ENCODE results near the gene SBNO1.

Gene SBNO1

DNA sequence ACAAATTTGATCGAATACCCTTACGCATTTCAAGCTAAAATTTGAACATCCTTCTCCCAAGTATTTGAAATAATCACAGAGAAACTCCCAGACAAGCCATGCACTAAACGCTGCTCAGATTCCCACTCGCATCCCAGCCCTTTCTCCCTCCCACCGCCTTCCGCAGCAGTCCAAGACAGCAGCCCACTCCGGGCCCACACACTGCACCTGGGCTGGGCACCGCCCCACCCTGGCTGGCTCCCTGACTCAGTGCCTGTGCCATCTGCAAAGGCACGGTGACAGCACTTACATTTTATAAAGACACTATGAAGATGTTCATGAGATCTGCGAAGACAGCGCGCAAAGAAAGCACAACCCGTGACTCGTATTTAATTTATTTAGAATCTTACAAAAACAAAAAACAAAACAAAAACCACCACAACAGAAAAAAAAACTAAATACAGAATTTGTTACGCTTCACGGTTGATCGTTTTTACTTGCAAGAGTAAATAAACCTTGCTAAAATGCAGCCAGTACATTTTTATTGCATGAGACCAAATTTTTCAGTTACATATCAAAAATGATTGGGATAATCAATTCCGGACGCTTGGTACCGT lies 75.8 kb downstream of the SBNO1 start:
- H3K27me3 ChIP-seq, result no peaks in the 10 kb centered on the region
- H3K4me1 ChIP-seq, result no peaks in the 10 kb centered on the region
- intact Hi-C loops (cut with DNase I; ENCODE audit: low total_unique reads), result no loop called here
- no peak for DNase-seq
- no peak overlapping the region for H3K27ac ChIP-seq
- no peak overlapping the region for H3K4me3 ChIP-seq
- H3K9me3 ChIP-seq, result no peaks in the 10 kb centered on the region
- TF ChIP-seq, protein P1, sequence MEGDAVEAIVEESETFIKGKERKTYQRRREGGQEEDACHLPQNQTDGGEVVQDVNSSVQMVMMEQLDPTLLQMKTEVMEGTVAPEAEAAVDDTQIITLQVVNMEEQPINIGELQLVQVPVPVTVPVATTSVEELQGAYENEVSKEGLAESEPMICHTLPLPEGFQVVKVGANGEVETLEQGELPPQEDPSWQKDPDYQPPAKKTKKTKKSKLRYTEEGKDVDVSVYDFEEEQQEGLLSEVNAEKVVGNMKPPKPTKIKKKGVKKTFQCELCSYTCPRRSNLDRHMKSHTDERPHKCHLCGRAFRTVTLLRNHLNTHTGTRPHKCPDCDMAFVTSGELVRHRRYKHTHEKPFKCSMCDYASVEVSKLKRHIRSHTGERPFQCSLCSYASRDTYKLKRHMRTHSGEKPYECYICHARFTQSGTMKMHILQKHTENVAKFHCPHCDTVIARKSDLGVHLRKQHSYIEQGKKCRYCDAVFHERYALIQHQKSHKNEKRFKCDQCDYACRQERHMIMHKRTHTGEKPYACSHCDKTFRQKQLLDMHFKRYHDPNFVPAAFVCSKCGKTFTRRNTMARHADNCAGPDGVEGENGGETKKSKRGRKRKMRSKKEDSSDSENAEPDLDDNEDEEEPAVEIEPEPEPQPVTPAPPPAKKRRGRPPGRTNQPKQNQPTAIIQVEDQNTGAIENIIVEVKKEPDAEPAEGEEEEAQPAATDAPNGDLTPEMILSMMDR (IDR thresholded peaks at IDR 0.05), result no peak
- H3K36me3 ChIP-seq, result peaks cover 3 to 31% (median 26%) of the 10 kb centered on the region in 3 donors

DNA sequence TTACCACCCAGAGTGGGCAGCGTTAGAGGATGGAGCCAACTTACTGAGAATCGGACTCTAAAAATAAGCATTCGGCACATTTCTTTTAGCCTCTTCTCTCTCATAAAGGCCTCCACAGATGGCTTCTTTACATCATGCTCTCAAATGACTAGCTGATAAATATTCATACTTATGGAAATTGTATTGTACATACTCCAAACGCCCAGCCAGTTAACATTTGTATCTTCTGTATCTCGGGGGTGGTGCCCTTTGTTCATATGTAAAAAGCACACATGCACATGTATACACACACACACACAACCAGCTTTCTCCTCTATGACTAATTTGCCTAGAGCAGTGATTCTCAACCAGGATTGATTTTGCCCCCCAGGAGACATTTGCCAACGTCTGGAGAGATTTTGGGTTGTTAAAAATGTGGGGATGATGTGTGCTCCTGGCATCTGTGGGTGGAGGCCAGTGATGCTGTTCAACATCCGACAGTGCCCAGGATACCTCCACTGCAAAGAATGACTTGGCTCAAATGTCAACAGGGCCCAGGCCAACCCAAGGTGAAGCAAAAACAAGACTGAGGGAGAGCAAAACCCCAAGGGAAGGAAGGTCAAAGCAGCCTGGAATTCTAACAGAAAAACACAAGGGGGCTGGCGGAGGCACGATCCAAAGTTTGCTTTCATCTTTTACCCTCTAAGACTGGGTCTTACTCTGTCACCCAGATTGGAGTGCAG lies 77.8 kb downstream of the SBNO1 start:
- DNase-seq, result no peak
- no peaks in the 10 kb centered on the region for H3K9me3 ChIP-seq
- peaks cover 0 to 11% (median 6%) of the 10 kb centered on the region in 3 donors for H3K36me3 ChIP-seq
- no peaks in the 10 kb centered on the region for H3K4me1 ChIP-seq
- TF ChIP-seq, protein P1 (IDR thresholded peaks at IDR 0.05), result no peak
- H3K4me3 ChIP-seq, result no peak overlapping the region
- H3K27ac ChIP-seq, result no peak overlapping the region
- intact Hi-C loops (cut with DNase I; ENCODE audit: low total_unique reads), result no loop called here
- no peaks in the 10 kb centered on the region for H3K27me3 ChIP-seq

DNA sequence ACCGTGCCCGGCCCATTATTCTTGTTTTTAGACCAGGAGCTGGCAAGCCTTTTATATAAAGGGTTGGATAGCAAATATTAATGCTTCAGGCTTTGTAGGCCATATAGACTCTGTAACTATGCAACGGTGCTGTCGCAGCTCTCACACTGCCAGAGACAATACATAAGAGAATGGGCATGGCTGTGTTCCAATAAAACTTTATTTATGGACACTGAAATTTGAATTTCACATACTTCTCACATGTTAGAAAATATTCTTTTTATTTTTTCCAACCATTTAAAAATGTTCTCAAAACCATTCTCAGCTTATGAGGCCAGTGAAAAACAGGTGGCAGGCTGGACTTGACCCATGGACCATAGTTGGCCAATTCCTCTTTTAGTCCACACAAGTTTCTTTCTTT lies 80.0 kb downstream of the SBNO1 start:
- no peaks in the 10 kb centered on the region for H3K9me3 ChIP-seq
- TF ChIP-seq, protein P1 (IDR thresholded peaks at IDR 0.05), result no peak
- intact Hi-C loops (cut with DNase I; ENCODE audit: low total_unique reads), result no loop called here
- DNase-seq, result no peak
- peaks cover 0 to 2% (median 0%) of the 10 kb centered on the region in 3 donors for H3K36me3 ChIP-seq
- H3K4me3 ChIP-seq, result no peak overlapping the region
- no peaks in the 10 kb centered on the region for H3K4me1 ChIP-seq
- H3K27me3 ChIP-seq, result no peaks in the 10 kb centered on the region
- no peak overlapping the region for H3K27ac ChIP-seq

DNA sequence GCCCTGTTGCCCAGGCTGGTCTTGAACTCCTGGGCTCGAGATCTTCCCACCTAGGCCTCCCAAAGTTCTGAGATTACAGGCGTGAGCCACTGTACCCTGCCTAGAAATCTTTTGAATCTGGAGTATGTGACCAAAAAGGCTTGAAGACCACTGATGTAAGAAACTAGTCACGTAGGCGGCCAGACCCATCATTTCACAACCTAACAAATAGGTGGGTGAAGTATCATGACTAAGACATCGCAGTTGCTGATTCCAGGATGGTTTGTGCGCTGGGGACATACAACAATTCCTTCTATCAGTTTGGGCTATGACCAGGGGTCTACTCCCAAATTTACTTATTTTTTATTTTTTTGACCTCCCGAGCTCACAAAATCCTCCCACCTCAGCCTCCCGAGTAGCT lies 81.2 kb downstream of the SBNO1 start:
- no peak overlapping the region for H3K27ac ChIP-seq
- H3K9me3 ChIP-seq, result no peaks in the 10 kb centered on the region
- no peak for DNase-seq
- no peaks in the 10 kb centered on the region for H3K4me1 ChIP-seq
- H3K36me3 ChIP-seq, result no peaks in the 10 kb centered on the region
- no peaks in the 10 kb centered on the region for H3K27me3 ChIP-seq
- TF ChIP-seq, protein P1 (IDR thresholded peaks at IDR 0.05), result no peak
- H3K4me3 ChIP-seq, result no peak overlapping the region
- intact Hi-C loops (cut with DNase I; ENCODE audit: low total_unique reads), result no loop called here

DNA sequence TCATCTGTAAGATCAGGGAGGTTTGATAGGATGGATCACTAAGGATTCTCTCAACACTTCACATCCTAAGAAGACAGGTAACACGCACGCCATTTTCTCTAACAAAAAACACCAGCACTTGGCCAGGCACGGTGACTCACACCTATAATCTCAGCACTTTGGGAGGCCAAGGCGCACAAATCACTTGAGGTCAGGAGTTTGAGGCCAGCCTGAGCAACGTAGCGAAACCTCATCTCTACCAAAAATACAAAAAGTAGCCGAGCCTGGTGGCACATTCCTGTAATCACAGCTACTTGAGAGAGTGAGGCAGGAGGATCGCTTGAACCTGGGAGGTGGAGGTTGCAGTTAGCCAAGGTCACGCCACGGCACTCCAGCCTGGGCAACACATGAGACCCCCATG lies 82.5 kb downstream of the SBNO1 start:
- DNase-seq, result no peak
- H3K27ac ChIP-seq, result no peak overlapping the region
- TF ChIP-seq, protein P1 (IDR thresholded peaks at IDR 0.05), result no peak
- no peak overlapping the region for H3K4me3 ChIP-seq
- no peaks in the 10 kb centered on the region for H3K4me1 ChIP-seq
- H3K9me3 ChIP-seq, result no peaks in the 10 kb centered on the region
- intact Hi-C loops (cut with DNase I; ENCODE audit: low total_unique reads), result no loop called here
- H3K36me3 ChIP-seq, result no peaks in the 10 kb centered on the region
- no peaks in the 10 kb centered on the region for H3K27me3 ChIP-seq

Data from tibial artery (tissue), 4 donors.